GM19025 (cell line): Measurements from ENCODE around the gene FAM110D.

Experiments used
- ATAC-seq: cut with Tn5 transposase; IDR thresholded peaks from one replicate; pipeline ENCODE4 v1.9.1; 2021; ENCODE audit warnings: mild to moderate bottlenecking, low read depth, moderate library complexity; ENCODE audit not compliant: unreplicated experiment

FAM110D gene

GRCh38 chr1:26181586-26182382 is 22.9 kb downstream of the FAM110D start:
- no peak for ATAC-seq

GRCh38 chr1:26182383-26182696 is 23.5 kb downstream of the FAM110D start:
- no peak for ATAC-seq

GRCh38 chr1:26184086-26184485 is 25.2 kb downstream of the FAM110D start:
- no peak for ATAC-seq

- no peak for ATAC-seq
These were observed 26.0 kb downstream of the FAM110D start for GRCh38 chr1:26184883-26185282.

- ATAC-seq, result no peak
These were observed 29.0 kb downstream of the FAM110D start for GRCh38 chr1:26187882-26188281.

GRCh38 chr1:26188477-26188876 is 29.6 kb downstream of the FAM110D start:
- ATAC-seq, result no peak

- no peak for ATAC-seq
These were observed 30.5 kb downstream of the FAM110D start for GRCh38 chr1:26189331-26189730.

GRCh38 chr1:26189751-26190275 is 30.9 kb downstream of the FAM110D start:
- no peak for ATAC-seq

GRCh38 chr1:26190373-26190987 is 31.6 kb downstream of the FAM110D start, which contains the start of gene CATSPER4:
TSS of gene CATSPER4 (plus strand) at chr1:26190602. CDS start at chr1:26190628, 26 bp downstream.
- no peak for ATAC-seq

- no peak for ATAC-seq
These were observed 32.9 kb downstream of the FAM110D start for GRCh38 chr1:26191739-26192138.

- no peak for ATAC-seq
These were observed 36.9 kb downstream of the FAM110D start for GRCh38 chr1:26195805-26196204.

GRCh38 chr1:26197301-26197700 is 38.4 kb downstream of the FAM110D start:
- no peak for ATAC-seq

GRCh38 chr1:26197813-26198212 is 38.9 kb downstream of the FAM110D start:
- no peak for ATAC-seq

- no peak for ATAC-seq
These were observed 41.5 kb downstream of the FAM110D start for GRCh38 chr1:26200413-26200812.

- ATAC-seq, result no peak
These were observed 44.9 kb downstream of the FAM110D start for GRCh38 chr1:26203642-26204318.

- ATAC-seq, result no peak
These were observed 51.4 kb downstream of the FAM110D start for GRCh38 chr1:26210147-26210870.

GRCh38 chr1:26212726-26213125 is 53.8 kb downstream of the FAM110D start:
- no peak for ATAC-seq

GRCh38 chr1:26213335-26213905 is 54.5 kb downstream of the FAM110D start:
- ATAC-seq, result no peak
